ENCODE measurements around the gene ACBD6. TPM values are rescaled to one million over a fixed set of nuclear protein-coding genes. Genes with fewer than 3 reads are reported as not detected.

Gene ACBD6
- total and polyA plus RNA-seq, 8 donors = 15.0 to 25.1 (median 18.6) TPM

DNA sequence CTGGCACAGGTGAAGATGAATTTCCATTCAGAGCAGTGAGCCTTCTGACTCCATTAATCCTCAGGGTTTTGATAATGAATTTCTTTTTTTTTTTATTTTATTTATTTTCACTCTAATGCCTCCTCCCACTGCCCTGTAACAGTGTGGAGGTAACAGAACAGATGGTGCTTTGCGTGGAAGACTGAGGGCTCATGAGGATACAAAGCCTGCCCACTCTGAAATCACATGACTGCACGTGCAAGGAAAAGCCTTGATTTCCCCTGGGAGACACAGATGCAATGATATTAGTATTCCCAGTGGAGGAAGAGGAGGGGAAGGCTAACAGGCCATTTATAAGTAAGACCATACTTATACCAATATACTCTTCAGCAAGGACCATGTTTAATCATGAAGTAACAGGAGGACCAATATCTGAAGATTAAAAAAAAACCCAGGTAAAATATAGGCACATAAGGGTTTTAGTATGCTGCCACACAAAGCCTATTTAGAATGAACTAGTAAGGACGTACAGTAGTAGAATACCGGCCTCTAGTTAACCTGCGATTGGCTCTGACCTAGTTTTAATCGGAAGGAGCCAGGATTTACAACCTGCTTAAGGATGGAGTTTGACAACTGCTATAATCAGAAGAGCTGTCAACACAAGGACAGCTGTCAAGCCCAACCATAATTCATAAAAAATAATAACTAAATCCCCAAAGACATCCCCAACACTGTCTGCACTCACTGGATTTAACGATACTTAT, 202.7 kb downstream of the ACBD6 start:
- FAIRE-seq (no peak), ATAC-seq (no peak)
- intact Hi-C loops (cut with DNase I) = no loop called here

DNA sequence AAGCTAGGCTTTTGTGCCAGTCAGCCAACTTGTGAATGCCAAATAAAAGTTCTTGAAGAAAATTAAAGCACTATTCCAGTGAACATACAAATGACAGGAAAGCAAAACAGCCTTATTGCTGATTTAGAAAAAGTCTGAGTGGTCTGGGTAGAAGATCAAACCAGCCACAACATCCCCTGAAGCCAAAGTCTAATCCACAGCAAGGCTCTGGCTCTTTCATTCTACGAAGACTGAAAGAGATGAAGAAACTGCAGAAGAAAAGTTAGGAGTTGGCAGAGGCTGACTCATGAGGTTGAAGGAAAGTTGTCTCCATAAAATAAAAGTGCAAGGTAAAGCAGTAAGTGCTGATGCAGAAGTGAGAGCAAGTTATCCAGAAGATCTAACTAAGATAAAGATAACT, 206.4 kb downstream of the ACBD6 start:
- 91 to 93% methylated on average over 1 of the region's 1 CpG for WGBS, 2 donors
- FAIRE-seq (no peak), DNase-seq (no peak), ATAC-seq (no peak)
- Histone ChIP-seq H3K36me3 (no peaks in the 10 kb centered on the region), H3K4me3 (no peak overlapping the region), H3K9me3 (no peaks in the 10 kb centered on the region), H3K4me1 (peaks cover 0 to 3% (median 0%) of the 10 kb centered on the region in 3 donors), H3K27ac (no peak overlapping the region), H3K27me3 (no peaks in the 10 kb centered on the region)
- TF ChIP-seq, protein P1, sequence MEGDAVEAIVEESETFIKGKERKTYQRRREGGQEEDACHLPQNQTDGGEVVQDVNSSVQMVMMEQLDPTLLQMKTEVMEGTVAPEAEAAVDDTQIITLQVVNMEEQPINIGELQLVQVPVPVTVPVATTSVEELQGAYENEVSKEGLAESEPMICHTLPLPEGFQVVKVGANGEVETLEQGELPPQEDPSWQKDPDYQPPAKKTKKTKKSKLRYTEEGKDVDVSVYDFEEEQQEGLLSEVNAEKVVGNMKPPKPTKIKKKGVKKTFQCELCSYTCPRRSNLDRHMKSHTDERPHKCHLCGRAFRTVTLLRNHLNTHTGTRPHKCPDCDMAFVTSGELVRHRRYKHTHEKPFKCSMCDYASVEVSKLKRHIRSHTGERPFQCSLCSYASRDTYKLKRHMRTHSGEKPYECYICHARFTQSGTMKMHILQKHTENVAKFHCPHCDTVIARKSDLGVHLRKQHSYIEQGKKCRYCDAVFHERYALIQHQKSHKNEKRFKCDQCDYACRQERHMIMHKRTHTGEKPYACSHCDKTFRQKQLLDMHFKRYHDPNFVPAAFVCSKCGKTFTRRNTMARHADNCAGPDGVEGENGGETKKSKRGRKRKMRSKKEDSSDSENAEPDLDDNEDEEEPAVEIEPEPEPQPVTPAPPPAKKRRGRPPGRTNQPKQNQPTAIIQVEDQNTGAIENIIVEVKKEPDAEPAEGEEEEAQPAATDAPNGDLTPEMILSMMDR (IDR thresholded peaks at IDR 0.05) = no peak
- intact Hi-C loops (cut with DNase I) = no loop called here

More for the DNA sequence above, 202.7 kb downstream of the ACBD6 start:
- TF ChIP-seq, protein P1 (IDR thresholded peaks at IDR 0.05) = no peak
- no peaks in the 10 kb centered on the region for H3K9me3 ChIP-seq
- WGBS, 2 donors = 91% methylated on average over 7 of the region's 7 CpGs
- no peaks in the 10 kb centered on the region for H3K4me1 ChIP-seq
- no peak for DNase-seq
- no peak overlapping the region for H3K27ac ChIP-seq
- no peaks in the 10 kb centered on the region for H3K36me3 ChIP-seq
- H3K27me3 ChIP-seq = no peaks in the 10 kb centered on the region
- H3K4me3 ChIP-seq = no peak overlapping the region

DNA sequence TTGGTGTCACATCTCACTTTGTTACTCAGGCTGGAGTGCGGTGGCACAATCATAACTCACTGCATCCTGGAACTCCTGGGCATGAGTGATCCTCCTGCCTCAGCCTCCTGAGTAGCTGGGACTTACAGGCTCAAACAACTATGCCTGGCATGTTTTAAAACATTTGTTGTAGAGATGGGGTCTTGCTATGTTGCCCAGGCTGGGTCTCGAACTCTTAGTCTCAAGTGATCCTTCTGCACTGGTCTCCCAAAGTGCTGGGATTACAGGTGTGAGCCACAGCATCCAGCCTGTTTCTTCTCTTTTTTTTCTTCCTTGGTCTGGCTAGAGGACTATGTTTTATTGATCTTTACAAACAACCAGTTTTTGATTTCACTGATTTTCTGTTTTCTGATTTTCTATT, 207.7 kb downstream of the ACBD6 start:
- Histone ChIP-seq H3K36me3 (no peaks in the 10 kb centered on the region), H3K4me3 (no peak overlapping the region), H3K9me3 (no peaks in the 10 kb centered on the region), H3K4me1 (peaks cover 0 to 3% (median 0%) of the 10 kb centered on the region in 3 donors), H3K27me3 (no peaks in the 10 kb centered on the region), H3K27ac (no peak overlapping the region)
- TF ChIP-seq, protein P1 (IDR thresholded peaks at IDR 0.05) = no peak
- DNase-seq (no peak), FAIRE-seq (no peak), ATAC-seq (no peak)
- WGBS, 2 donors = 98% methylated on average over 2 of the region's 2 CpGs
- intact Hi-C loops (cut with DNase I) = no loop called here

DNA sequence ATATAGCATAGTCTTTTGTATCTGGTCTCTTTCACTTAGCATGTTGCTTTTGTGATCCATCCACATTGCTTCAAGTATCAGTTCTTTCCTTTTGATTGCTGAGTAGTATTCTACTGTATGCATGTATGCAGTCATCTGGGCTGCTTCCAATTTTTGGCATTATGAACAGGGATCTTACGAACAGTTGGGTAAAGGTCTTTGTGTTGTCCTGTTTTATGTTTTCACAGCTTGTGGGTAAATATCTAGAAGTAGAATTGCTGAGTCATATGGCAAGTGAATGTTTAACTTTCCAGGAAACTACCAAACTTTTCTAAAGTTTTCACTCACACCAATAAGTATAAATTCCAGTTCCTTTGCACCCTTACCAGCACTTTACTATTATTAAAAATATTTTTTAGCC, 211.4 kb downstream of the ACBD6 start:
- no peaks in the 10 kb centered on the region for H3K27me3 ChIP-seq
- peak in 3 of 4 donors; percentile 54 to 66 (median 57) for ATAC-seq
- no peaks in the 10 kb centered on the region for H3K36me3 ChIP-seq
- no peak overlapping the region for H3K27ac ChIP-seq
- intact Hi-C loops (cut with DNase I) = no loop called here
- H3K9me3 ChIP-seq = no peaks in the 10 kb centered on the region
- TF ChIP-seq, protein P1 (IDR thresholded peaks at IDR 0.05) = no peak
- H3K4me1 ChIP-seq = peaks cover 0 to 3% (median 0%) of the 10 kb centered on the region in 3 donors
- no peak for DNase-seq
- 19% methylated on average over 1 of the region's 1 CpG for WGBS, 2 donors
- no peak for FAIRE-seq
- no peak overlapping the region for H3K4me3 ChIP-seq

Measured in pancreas (tissue), 10 donors.